Mesodermal cell (in vitro differentiated cells): ENCODE measurements around the gene RPUSD2. TPM values are rescaled to one million over a fixed set of nuclear protein-coding genes. Genes with fewer than 3 reads are reported as not detected.

Source experiments
- H3K27ac ChIP-seq: 2 replicates; pipeline ENCODE4 v1.7.0; 2013; ENCODE audit warnings: mild to moderate bottlenecking, low read depth, low read length, moderate library complexity; ENCODE audit not compliant: severe bottlenecking
- H3K36me3 ChIP-seq: 2 replicates; pipeline ENCODE4 v1.7.1; 2013; ENCODE audit warnings: mild to moderate bottlenecking, low read length, moderate library complexity; ENCODE audit not compliant: control insufficient read depth, insufficient read depth
- H3K4me1 ChIP-seq: one replicate; pipeline ENCODE4 v1.7.1; 2013; ENCODE audit warnings: mild to moderate bottlenecking, low read length; ENCODE audit not compliant: insufficient read depth, control insufficient read depth, poor library complexity, severe bottlenecking
- H3K4me3 ChIP-seq: 2 replicates; pipeline ENCODE4 v1.7.0; 2013; ENCODE audit warnings: low read length, control low read depth, mild to moderate bottlenecking; ENCODE audit not compliant: insufficient read depth, poor library complexity, severe bottlenecking; ENCODE audit errors: extremely low read depth
- H3K9me3 ChIP-seq: 2 replicates; pipeline ENCODE4 v1.7.1; 2013; ENCODE audit warnings: mild to moderate bottlenecking, low read length, moderate library complexity; ENCODE audit not compliant: control insufficient read depth
- WGBS, 2 experiments: methylation state at CpG; one replicate each; pipeline ENCODE4 v1.1.5; 2013; ENCODE audit warnings: missing lambda C conversion rate in 2 of 2; ENCODE audit not compliant: insufficient coverage in 2 of 2; 5-methylcytosine and 5-hydroxymethylcytosine counted together
- polyA plus RNA-seq, 2 experiments: library from polyadenylated mRNA; stranded (reverse); fragments of 50-300 nt; gene quantifications; one replicate each; pipeline ENCODE4 v1.2.3, GENCODE V29; 2013

The RPUSD2 gene
- polyA plus RNA-seq (2013, experiment 1 of 2): 8.8 TPM
- polyA plus RNA-seq (2013, experiment 2 of 2): 9.0 TPM

DNA sequence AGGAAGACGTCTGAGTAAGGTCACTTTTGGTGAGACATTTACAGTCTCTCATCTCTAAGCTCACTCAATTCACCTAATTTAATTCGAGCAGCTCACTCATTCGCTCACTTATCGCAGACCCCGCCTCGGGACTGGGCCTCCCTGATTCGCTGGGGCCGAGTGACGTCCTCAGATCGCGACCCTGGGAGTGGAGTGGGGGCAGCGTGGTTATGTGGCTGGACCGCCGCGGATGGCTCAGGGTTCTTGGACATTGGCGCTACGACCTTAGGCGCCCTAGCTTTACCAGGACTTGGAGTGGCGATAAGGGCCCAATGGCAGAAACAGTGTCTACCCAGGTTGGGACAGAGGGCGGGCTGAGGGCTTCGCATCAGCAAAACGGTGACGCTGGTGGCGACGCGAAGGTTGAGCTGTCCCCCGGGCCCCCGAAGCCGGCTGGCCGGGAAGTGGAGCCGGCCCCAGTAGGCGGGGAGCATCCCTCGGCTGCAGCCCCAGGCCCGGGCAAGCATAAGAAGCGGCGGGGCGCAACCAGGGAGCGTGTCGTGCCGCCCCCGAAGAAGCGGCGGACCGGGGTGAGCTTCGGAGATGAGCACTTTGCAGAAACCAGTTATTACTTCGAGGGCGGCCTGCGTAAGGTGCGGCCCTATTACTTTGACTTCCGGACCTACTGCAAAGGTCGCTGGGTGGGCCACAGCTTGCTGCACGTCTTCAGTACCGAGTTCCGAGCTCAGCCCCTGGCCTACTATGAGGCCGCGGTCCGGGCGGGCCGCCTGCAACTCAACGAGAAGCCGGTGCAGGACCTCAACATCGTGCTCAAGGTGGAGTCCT is at the start of gene RPUSD2:
RPUSD2 (plus strand) TSS at position 171 of the 825 bp plus-strand sequence; CDS start at position 210, 39 bp downstream.
- 0% methylated on average over 48 to 58 of the region's 62 CpGs for WGBS, 2 experiments

DNA sequence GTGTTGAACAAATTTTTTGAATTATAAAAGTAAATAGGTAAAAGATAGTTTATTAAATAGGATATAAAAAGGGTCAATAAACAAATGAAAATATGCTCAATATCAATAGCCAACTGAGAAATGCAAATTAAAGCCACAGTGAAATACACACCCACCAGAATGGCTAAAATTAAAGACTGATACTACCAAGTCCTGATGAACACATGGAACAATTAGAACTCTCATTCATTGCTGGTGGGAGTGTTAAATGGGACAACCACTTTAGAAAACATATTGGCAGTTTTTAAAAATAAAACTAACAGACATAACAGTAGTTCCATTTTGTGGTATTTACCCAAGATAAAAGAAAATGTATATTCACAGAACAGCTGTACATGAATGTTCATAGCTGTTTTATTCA is 45.5 kb upstream of the RPUSD2 start:
- Histone ChIP-seq H3K4me1 (no peaks in the 10 kb centered on the region), H3K9me3 (no peaks in the 10 kb centered on the region), H3K27ac (no peak overlapping the region), H3K36me3 (no peaks in the 10 kb centered on the region), H3K4me3 (no peak overlapping the region)

More for the DNA sequence above, at the start of gene RPUSD2:
- Histone ChIP-seq H3K4me1 (peaks cover 5% of the 10 kb centered on the region), H3K27ac (peak within 1 kb of the TSS; percentile 52), H3K9me3 (no peaks in the 10 kb centered on the region), H3K4me3 (peak within 1 kb of the TSS; percentile 92), H3K36me3 (peaks cover 29% of the 10 kb centered on the region)

DNA sequence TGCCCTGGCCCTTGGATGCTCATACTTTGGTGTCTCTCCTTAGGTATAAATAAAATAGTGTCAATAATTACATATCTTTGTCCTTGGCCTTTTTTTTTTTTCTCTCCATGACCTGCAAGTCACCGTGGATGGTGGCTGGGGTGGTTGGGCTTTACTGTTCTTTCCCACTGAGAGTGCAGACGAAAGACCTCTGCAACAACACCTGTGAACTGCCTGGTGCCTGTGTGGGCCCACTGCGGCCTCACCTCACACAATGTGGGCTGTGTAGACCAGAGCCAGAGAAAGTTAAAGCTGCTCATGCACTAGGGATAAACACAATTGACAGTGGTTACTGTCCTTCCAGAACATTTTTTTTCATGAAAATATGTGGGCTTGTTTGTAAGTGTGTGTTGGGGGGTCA is 43.2 kb upstream of the RPUSD2 start:
- H3K9me3 ChIP-seq: no peaks in the 10 kb centered on the region
- no peaks in the 10 kb centered on the region for H3K4me1 ChIP-seq
- no peak overlapping the region for H3K4me3 ChIP-seq
- no peak overlapping the region for H3K27ac ChIP-seq
- WGBS, 2 experiments: 93 to 100% methylated on average over 3 of the region's 3 CpGs
- H3K36me3 ChIP-seq: peaks cover 2% of the 10 kb centered on the region

DNA sequence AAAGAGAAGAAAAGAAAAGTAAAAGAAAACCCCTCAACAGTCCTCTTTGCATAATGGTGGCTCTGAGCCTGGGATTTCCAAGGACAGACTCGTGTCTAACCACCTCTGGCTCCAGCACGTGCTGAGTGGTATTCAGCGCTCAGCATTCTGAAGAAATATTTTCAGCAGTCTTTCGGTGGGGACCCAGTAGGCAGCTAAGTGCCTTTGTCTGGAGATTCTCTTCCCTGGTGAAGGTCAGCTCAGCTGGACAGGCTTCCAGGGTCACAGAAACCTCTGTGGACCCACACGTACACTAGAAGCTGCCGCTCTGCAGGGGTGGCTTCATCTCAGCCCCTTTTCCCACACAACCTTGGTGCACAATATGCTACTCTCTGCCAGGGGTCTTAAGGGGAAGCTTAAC is 40.3 kb upstream of the RPUSD2 start:
- Histone ChIP-seq H3K4me3 (no peak overlapping the region), H3K4me1 (no peaks in the 10 kb centered on the region), H3K27ac (no peak overlapping the region), H3K36me3 (peaks cover 4% of the 10 kb centered on the region), H3K9me3 (no peaks in the 10 kb centered on the region)
- WGBS, 2 experiments: 97% methylated on average over 4 of the region's 6 CpGs

DNA sequence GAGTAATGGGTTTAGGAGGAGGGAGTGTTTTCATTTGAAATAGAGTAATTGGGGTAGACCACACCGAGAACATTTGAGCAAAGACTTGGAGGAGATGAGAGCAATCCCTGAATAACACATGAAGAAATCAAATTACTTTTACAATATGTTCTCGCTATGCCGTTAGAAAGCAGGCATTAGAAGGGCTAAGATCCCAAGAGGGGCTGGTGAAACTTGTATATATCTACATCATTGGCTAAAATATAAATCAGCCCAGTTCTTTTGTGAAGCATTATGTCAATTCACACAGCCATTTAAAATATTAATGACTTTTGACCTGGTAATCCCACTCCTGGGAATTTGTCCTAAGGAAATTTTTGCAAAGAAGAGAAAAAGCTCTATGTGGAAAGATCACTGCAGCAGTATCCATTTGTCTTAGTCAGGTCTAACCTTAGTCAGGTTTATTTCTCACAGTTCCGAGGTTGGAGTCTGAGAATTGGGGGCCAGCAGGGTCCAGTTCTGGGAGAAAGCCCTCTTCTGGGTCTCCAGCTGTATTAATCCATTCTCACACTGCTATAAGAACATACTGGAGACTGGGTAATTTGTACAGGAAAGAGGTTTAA is 35.2 kb upstream of the RPUSD2 start:
- H3K4me3 ChIP-seq: no peak overlapping the region
- H3K9me3 ChIP-seq: no peaks in the 10 kb centered on the region
- 90% methylated on average over 2 of the region's 4 CpGs; no CpG with 5 or more reads in 1 of the 2 experiments for WGBS, 2 experiments
- H3K27ac ChIP-seq: no peak overlapping the region
- no peaks in the 10 kb centered on the region for H3K4me1 ChIP-seq
- H3K36me3 ChIP-seq: peaks cover 4% of the 10 kb centered on the region

GRCh38 chr15:40534371-40534770 is 34.7 kb upstream of the RPUSD2 start:
- Histone ChIP-seq H3K4me1 (no peaks in the 10 kb centered on the region), H3K36me3 (peaks cover 4% of the 10 kb centered on the region), H3K27ac (no peak overlapping the region), H3K9me3 (no peaks in the 10 kb centered on the region), H3K4me3 (no peak overlapping the region)
- 50 to 70% methylated on average over 2 to 4 of the region's 5 CpGs for WGBS, 2 experiments

GRCh38 chr15:40536501-40536900 is 32.6 kb upstream of the RPUSD2 start:
- Histone ChIP-seq H3K4me3 (no peak overlapping the region), H3K9me3 (no peaks in the 10 kb centered on the region), H3K4me1 (no peaks in the 10 kb centered on the region), H3K36me3 (no peaks in the 10 kb centered on the region), H3K27ac (no peak overlapping the region)
- 86 to 91% methylated on average over 2 to 5 of the region's 5 CpGs for WGBS, 2 experiments

DNA sequence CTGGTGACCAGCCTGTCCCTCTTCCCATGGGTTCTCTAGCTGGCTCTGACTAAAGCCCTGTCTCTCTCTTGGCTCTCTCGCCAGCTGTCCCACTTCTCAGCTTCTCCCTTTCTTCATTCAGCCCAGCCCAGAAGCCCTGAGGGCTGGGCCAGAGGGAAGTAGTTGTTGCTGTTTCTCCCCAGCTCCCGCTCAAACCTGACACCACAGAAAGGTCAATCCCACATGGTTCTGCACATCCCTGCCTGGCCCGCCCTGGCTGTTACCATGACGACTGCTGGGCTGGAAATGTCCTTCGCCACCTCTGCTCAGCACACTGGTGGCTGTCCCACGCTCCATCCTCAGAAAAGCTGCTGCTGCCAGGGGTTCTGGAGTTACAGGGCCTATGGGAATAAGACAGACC is 30.1 kb upstream of the RPUSD2 start:
- Histone ChIP-seq H3K27ac (no peak overlapping the region), H3K4me1 (no peaks in the 10 kb centered on the region), H3K36me3 (no peaks in the 10 kb centered on the region), H3K9me3 (no peaks in the 10 kb centered on the region), H3K4me3 (no peak overlapping the region)
- 69 to 86% methylated on average over 4 of the region's 6 CpGs for WGBS, 2 experiments

GRCh38 chr15:40543082-40543481 is 26.0 kb upstream of the RPUSD2 start:
- WGBS, 2 experiments: 90 to 100% methylated on average over 2 to 3 of the region's 3 CpGs
- Histone ChIP-seq H3K4me1 (no peaks in the 10 kb centered on the region), H3K9me3 (no peaks in the 10 kb centered on the region), H3K27ac (no peak overlapping the region), H3K4me3 (no peak overlapping the region), H3K36me3 (peaks cover under 1% of the 10 kb centered on the region)

- peaks cover 7% of the 10 kb centered on the region for H3K36me3 ChIP-seq
- 93 to 94% methylated on average over 4 to 5 of the region's 5 CpGs for WGBS, 2 experiments
- no peak overlapping the region for H3K4me3 ChIP-seq
- H3K27ac ChIP-seq: no peak overlapping the region
- H3K4me1 ChIP-seq: no peaks in the 10 kb centered on the region
- no peaks in the 10 kb centered on the region for H3K9me3 ChIP-seq
These were observed 25.3 kb upstream of the RPUSD2 start for GRCh38 chr15:40543631-40544294.
